Tibial nerve (tissue), 4 donors: Measurements from ENCODE around the gene KCNT1.

ENCODE experiments used
- EP300 ChIP-seq, 2 donors: sonication (generic); formaldehyde crosslinking; IDR thresholded peaks; one replicate each; pipeline ENCODE4 v1.6.1; 2017; ENCODE audit warnings: antibody characterized with exemption in 2 of 2, mild to moderate bottlenecking in 1 of 2
- POLR2A ChIP-seq, 2 donors: fragments of 450-650 bp; IDR thresholded peaks; one replicate each; pipeline ENCODE4 v1.6.1; 2017; ENCODE audit warnings: antibody characterized with exemption in 2 of 2, mild to moderate bottlenecking in 2 of 2, moderate library complexity in 2 of 2
- TF ChIP-seq, protein P1 (sequence below), 5 experiments: fragments of 200-600 bp in 3 of 5; fragments of 450-650 bp in 2 of 5; sonication (generic) in 3 of 5; IDR thresholded peaks; one replicate each; pipeline ENCODE4 v1.5.1; 2016 to 2019; ENCODE audit warnings: antibody characterized with exemption in 5 of 5, mild to moderate bottlenecking in 3 of 5, moderate library complexity in 2 of 5

DNA sequence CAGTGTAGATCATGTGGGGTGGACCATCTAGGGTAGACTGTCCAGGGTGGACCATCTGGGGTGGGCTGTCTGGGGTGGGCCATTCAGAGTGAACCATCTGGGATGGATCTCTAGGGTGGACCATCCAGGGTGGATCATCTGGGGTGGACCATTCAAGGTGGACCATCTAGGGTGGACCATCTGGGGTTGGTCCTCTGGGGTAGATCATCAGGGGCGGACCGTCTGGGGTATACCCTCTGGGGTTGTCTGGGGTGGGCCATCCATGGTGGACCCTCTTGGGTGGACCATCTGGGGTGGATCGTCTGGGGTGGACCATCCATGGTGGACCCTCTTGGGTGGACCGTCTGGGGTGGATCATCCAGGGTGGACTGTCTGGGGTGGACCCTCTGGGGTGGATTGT lies 64.3 kb downstream of the KCNT1 start:
- TF ChIP-seq EP300 (IDR thresholded peaks at IDR 0.05) (no peak), POLR2A (IDR thresholded peaks at IDR 0.05) (no peak)
- TF ChIP-seq, protein P1, sequence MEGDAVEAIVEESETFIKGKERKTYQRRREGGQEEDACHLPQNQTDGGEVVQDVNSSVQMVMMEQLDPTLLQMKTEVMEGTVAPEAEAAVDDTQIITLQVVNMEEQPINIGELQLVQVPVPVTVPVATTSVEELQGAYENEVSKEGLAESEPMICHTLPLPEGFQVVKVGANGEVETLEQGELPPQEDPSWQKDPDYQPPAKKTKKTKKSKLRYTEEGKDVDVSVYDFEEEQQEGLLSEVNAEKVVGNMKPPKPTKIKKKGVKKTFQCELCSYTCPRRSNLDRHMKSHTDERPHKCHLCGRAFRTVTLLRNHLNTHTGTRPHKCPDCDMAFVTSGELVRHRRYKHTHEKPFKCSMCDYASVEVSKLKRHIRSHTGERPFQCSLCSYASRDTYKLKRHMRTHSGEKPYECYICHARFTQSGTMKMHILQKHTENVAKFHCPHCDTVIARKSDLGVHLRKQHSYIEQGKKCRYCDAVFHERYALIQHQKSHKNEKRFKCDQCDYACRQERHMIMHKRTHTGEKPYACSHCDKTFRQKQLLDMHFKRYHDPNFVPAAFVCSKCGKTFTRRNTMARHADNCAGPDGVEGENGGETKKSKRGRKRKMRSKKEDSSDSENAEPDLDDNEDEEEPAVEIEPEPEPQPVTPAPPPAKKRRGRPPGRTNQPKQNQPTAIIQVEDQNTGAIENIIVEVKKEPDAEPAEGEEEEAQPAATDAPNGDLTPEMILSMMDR (IDR thresholded peaks at IDR 0.05): no peak
